ENCODE measurements around the gene TTC32. TPM values are rescaled to one million over a fixed set of nuclear protein-coding genes. Genes with fewer than 3 reads are reported as not detected.

Gene TTC32
- total RNA-seq, 3 donors from 2014 or later, result 16.7 to 35.1 (median 17.8) TPM

DNA sequence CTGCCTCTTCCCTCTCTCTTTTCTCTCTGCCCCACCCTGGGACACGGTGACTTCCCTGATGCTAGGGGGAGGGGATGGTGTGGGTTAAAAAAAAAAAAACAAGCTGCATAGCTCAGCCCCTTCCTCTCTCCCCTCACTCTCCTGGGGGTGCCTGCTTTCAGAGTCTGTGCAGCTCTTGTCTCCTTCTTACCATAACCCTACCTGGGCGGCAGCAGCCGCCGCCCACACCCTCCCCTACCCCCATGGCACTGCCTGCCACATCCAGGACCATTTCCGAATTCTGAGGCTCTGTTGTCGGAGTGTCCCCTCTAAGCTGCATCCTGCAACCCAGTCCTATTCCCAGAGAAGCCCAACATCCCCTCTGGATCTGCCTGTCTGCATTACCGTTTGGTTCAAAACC lies 16.0 kb downstream of the TTC32 start:
- Histone ChIP-seq H3K4me1 (no peaks in the 10 kb centered on the region), H3K9me3 (no peaks in the 10 kb centered on the region), H3K36me3 (no peaks in the 10 kb centered on the region), H3K27ac (no peak overlapping the region), H3K27me3 (no peaks in the 10 kb centered on the region), H3K4me3 (no peak overlapping the region)
- DNase-seq (ENCODE audit: low spot score in 2 of 2), result no peak
- intact Hi-C loops (cut with DNase I; ENCODE audit: low total_unique reads), result no loop called here
- no peak for TF ChIP-seq POLR2A (IDR thresholded peaks at IDR 0.05)
- TF ChIP-seq, protein P1, sequence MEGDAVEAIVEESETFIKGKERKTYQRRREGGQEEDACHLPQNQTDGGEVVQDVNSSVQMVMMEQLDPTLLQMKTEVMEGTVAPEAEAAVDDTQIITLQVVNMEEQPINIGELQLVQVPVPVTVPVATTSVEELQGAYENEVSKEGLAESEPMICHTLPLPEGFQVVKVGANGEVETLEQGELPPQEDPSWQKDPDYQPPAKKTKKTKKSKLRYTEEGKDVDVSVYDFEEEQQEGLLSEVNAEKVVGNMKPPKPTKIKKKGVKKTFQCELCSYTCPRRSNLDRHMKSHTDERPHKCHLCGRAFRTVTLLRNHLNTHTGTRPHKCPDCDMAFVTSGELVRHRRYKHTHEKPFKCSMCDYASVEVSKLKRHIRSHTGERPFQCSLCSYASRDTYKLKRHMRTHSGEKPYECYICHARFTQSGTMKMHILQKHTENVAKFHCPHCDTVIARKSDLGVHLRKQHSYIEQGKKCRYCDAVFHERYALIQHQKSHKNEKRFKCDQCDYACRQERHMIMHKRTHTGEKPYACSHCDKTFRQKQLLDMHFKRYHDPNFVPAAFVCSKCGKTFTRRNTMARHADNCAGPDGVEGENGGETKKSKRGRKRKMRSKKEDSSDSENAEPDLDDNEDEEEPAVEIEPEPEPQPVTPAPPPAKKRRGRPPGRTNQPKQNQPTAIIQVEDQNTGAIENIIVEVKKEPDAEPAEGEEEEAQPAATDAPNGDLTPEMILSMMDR (IDR thresholded peaks at IDR 0.05), result no peak
- TF ChIP-seq POLR2AphosphoS5 (IDR thresholded peaks at IDR 0.05), result no peak

DNA sequence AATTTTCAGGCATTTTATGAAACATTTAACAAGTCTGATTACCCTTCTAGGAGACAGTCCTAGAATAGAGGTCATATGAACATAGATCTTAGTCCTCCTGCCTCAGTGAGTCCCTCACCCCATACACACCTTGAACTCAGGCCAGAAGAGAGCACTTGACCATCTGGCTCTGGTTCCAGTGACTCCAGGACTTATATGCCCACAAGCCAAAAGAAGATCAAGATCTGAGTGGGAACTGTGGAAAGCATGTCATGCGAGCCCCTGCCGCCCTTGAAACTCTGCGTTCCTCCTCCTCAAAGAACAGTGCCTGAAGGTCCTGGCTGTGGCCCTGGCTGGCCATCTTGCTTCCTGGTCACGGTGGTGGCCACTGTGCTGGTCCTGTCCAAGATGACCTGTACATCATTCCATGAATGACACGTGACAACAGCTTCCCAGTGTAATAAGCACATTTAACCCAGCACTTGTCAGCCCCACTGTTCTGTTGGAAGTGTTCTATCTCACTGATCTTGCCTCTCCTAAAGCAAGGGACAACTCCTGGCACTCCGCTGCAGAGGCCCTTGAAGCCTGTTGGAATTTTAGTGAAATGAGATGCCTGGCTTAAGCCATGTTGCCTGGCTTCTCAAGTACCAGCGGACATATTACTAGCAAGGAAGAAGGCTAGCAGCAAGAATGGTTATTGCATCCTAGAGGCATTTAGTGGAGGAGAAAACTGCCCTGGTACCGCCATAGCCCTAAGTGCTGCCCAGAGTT lies 17.6 kb downstream of the TTC32 start:
- H3K4me3 ChIP-seq, result no peak overlapping the region
- H3K36me3 ChIP-seq, result no peaks in the 10 kb centered on the region
- H3K4me1 ChIP-seq, result no peaks in the 10 kb centered on the region
- no peaks in the 10 kb centered on the region for H3K27me3 ChIP-seq
- no peak for TF ChIP-seq POLR2AphosphoS5 (IDR thresholded peaks at IDR 0.05)
- no peak for TF ChIP-seq POLR2A (IDR thresholded peaks at IDR 0.05)
- TF ChIP-seq, protein P1 (IDR thresholded peaks at IDR 0.05), result no peak
- intact Hi-C loops (cut with DNase I; ENCODE audit: low total_unique reads), result loop anchor here (5.0 kb wide), 1 partner anchor 817 kb away; no protein-coding TSS in a partner anchor
- DNase-seq (ENCODE audit: low spot score in 2 of 2), result no peak
- H3K9me3 ChIP-seq, result no peaks in the 10 kb centered on the region
- no peak overlapping the region for H3K27ac ChIP-seq

DNA sequence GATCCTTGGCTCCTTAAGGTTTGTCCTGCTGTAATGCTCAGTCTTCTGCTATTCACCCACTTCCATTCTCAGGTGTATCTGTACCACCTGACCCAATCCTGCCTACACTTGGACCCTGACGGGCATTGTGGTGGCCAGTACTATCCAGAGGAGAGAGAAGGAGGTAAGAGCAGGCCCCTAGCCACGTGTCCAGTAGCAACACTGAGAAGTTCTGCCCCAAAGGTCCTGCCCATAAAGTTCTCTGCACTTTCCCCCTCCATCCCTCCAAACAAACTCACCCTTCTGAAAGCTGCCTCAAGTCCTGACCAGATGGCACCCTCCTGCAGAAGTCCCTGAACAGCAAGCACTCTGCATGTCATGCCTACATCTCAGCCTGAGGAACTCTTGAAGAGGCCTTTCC lies 18.3 kb downstream of the TTC32 start:
- DNase-seq (ENCODE audit: low spot score in 2 of 2), result no peak
- Histone ChIP-seq H3K36me3 (no peaks in the 10 kb centered on the region), H3K27me3 (no peaks in the 10 kb centered on the region), H3K4me1 (no peaks in the 10 kb centered on the region), H3K9me3 (no peaks in the 10 kb centered on the region), H3K27ac (no peak overlapping the region), H3K4me3 (no peak overlapping the region)
- intact Hi-C loops (cut with DNase I; ENCODE audit: low total_unique reads), result loop anchor here (5.0 kb wide), 1 partner anchor 816 kb away; no protein-coding TSS in a partner anchor
- TF ChIP-seq, protein P1 (IDR thresholded peaks at IDR 0.05), result no peak

DNA sequence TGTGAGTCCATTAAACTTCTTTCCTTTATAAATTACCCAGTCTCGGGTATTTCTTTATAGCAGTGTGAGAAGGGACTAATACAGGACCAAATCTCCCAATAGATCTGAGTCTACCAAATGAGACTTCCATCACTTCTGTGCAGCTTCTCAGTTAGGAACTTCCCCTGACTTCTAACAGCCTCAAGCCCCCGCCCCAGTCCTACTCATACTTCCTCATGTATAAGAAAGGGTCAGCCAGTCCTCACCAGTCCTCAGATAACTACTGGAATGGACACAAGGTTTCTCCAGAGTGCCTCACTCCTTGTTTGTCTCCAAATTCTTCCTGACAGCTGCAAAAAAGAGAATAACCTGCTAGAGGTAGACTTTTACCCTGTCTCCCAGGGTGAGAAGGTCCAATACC lies 19.5 kb downstream of the TTC32 start:
- Histone ChIP-seq H3K9me3 (no peaks in the 10 kb centered on the region), H3K36me3 (no peaks in the 10 kb centered on the region), H3K27ac (no peak overlapping the region), H3K4me1 (no peaks in the 10 kb centered on the region), H3K27me3 (no peaks in the 10 kb centered on the region), H3K4me3 (no peak overlapping the region)
- DNase-seq (ENCODE audit: low spot score in 2 of 2), result no peak
- TF ChIP-seq, protein P1 (IDR thresholded peaks at IDR 0.05), result no peak
- TF ChIP-seq POLR2A (IDR thresholded peaks at IDR 0.05) (no peak), POLR2AphosphoS5 (IDR thresholded peaks at IDR 0.05) (no peak)
- intact Hi-C loops (cut with DNase I; ENCODE audit: low total_unique reads), result loop anchor here (5.0 kb wide), 1 partner anchor 815 kb away; no protein-coding TSS in a partner anchor

DNA sequence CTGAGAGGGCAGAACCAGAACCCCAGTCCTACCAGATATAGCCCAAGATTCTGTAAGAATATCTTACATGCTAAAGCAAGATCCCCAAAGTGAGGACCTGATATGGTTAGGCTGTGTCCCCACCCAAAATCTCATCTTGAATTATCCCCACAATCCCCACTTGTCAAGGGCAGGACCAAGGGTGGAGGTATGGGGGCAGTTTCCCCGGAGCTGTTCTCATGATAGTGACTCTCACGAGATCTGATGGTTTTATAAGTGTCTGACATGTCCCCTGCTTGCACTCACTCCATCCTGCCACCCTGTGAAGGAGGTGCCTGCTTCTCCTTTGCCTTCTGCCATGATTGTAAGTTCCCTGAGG lies 19.9 kb downstream of the TTC32 start:
- TF ChIP-seq, protein P1 (IDR thresholded peaks at IDR 0.05), result no peak
- TF ChIP-seq POLR2AphosphoS5 (IDR thresholded peaks at IDR 0.05), result no peak
- no peak for TF ChIP-seq POLR2A (IDR thresholded peaks at IDR 0.05)
- H3K4me3 ChIP-seq, result no peak overlapping the region
- H3K27ac ChIP-seq, result no peak overlapping the region
- DNase-seq (ENCODE audit: low spot score in 2 of 2), result no peak
- no peaks in the 10 kb centered on the region for H3K36me3 ChIP-seq
- no peaks in the 10 kb centered on the region for H3K9me3 ChIP-seq
- no peaks in the 10 kb centered on the region for H3K4me1 ChIP-seq
- intact Hi-C loops (cut with DNase I; ENCODE audit: low total_unique reads), result loop anchor here (5.0 kb wide), 1 partner anchor 815 kb away; no protein-coding TSS in a partner anchor
- H3K27me3 ChIP-seq, result no peaks in the 10 kb centered on the region

Data from breast epithelium (tissue), 4 donors.